H1 (cell line): Measurements from ENCODE around the gene NFKB1. TPM values are rescaled to one million over a fixed set of nuclear protein-coding genes. Genes with fewer than 3 reads are reported as not detected.

Experiments
- CEBPB ChIP-seq: IDR thresholded peaks from 2 replicates; pipeline ENCODE4 v1.6.1; 2012; ENCODE audit warnings: low read depth, low read length
- E2F6 ChIP-seq: IDR thresholded peaks from 2 replicates; pipeline ENCODE4 v1.6.1; 2012; ENCODE audit warnings: inconsistent platforms
- RNF2 ChIP-seq: fragments of 200-900, 300-1000 bp; sonication (generic); IDR thresholded peaks from 2 replicates; pipeline ENCODE4 v1.7.1; 2016; ENCODE audit warnings: borderline replicate concordance, low read depth, mild to moderate bottlenecking, antibody characterized with exemption, low read length; ENCODE audit not compliant: poor library complexity, severe bottlenecking; ENCODE audit errors: missing control alignments
- TCF12 ChIP-seq: IDR thresholded peaks from 2 replicates; pipeline ENCODE4 v1.6.1; 2011; ENCODE audit warnings: low read depth, mild to moderate bottlenecking, low read length
- polyA plus RNA-seq, 7 experiments: library from polyadenylated mRNA; depleted of rRNA in 3 of 7; stranded (reverse) in 5 of 7; unstranded in 2 of 7; fragments of >200 nt in 5 of 7; fragments of 200-250 nt in 2 of 7; gene quantifications; 1 replicate in 5 of 7; 2 replicates in 1 of 7; 4 replicates in 1 of 7; pipeline versions ENCODE4 v1.2.1 to v1.2.3, GENCODE V29; 2011 to 2013; ENCODE audit warnings: missing spikeins in 2 of 7, mixed read lengths in 2 of 7
- total RNA-seq: library from RNA; stranded (reverse); fragmentation: NEBNext Ultra II Directional; extraction: Animal tissue kit (Norgen Biotek cat#: 25700); gene quantifications from 2 replicates; pipeline ENCODE4 v1.2.1, GENCODE V29; 2021

Gene NFKB1
- total and polyA plus RNA-seq, 2 of the 8 experiments (the other 6 are each of a cell fraction or from before 2014, with no cell fraction given): 2.9 to 6.8 TPM

GRCh38 chr4:102543030-102543928 lies 42.1 kb downstream of the NFKB1 start (continued):
- TF ChIP-seq E2F6 (no peak), CEBPB (no peak), RNF2 (no peak), TCF12 (no peak)
